IPS DF 4.7 (cell line): ENCODE data around the gene MISP3.

ENCODE experiments used
- DNase-seq: peaks from one replicate; pipeline ENCODE4 v3.0.0-alpha.2; 2013; ENCODE audit warnings: low spot score; ENCODE audit errors: extremely low read depth

The MISP3 gene

DNA sequence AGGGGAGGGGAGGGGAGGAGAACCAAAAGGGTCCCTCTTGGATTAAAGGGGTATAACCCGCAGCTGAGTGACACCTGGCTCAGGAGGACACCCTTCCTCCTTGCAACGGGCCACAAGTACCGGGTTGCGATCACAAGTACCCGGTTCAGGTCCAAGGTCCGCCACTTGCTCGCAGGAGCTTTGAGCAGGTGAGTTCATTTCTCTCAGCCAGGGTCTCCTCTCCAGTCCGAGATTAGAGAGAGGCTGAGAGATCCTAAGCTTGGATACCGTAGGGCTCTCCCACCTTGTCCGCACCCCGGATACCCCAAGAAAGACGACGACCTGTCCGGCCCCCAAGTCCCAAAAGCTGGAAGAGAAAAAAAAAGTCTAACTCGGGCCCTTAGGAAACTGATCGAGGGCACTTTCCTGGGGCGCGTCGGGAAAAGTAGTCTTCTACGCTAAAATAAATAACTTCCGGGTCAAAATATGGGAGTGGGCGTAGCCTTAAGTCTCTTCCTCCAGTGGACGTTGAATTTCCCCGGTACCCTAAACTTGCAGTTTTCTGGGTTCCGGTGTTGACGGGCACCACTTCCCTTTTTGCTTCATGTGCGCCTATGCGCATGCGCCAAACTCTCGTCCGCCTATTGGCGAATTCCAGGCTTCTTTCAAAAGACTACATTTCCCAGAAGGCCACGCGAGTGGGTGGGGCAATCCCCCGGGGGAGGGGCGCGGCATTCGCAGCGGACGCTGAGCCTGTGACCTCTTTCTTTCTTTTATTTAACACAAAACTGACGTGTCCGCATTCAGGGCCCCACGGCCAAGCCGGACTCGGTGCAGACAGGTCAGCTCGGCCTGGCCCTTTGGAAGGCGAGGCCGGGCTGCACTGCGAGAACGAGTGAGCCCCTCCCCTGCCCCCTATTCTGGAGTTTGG lies 8.6 kb downstream of the MISP3 start:
- peak; percentile 97 for DNase-seq

DNA sequence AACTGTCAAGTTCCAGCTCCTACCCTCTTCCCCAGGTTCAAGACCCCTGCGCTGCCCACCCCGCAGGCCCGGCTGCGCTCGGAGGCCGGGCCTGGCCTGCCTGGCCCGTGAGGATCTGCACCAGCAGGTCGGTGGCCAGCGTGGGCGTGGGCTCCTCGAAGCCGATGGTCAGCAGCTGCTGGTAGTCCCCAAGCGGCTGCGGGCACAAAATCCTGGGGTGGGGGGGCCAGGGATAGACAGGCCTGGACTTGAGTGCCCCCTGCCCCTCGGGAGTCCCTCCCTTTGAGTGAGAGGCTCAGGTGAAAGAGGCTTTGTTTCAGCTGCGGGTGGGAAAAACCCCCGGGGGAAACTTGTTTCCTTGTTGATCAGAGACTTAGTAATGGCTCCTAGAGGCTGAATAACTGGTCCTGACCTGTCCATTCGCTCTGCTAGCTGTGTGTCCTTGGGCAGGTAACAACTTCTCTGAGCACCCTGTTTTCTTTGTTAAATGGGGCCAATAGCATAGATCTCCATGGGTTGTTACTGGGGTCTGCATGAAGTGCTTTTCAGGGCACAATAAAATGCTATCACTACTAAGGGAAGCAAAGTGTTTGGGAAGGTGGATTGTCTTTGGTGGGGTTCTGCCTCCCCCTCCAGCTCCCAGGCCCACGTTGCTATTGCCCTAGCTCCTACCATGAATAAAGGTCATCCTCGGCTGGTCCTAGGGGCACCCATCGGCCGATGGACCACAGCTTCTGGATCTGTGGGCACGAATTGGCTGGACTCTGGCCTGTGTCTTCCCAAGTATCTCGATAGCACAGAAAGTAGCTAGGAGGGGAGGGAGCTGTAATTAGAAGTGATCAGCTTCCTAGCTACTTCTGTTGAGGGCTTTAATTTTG lies 9.4 kb downstream of the MISP3 start:
- DNase-seq: no peak

DNA sequence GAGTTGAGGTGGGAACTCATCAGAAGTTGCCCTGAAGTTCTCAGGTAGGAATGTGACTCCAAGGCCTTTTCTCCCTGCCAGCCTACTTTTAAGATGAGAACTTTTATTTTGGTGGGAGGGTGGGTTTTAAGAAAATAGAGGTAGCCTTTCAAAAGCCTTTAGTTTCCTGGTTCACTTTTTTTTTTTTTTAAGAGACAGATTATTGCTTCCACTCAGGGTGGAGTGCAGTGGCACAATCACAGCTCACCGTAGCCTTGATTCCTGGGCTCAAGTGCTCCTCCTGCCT lies 10.0 kb downstream of the MISP3 start:
- DNase-seq: no peak

DNA sequence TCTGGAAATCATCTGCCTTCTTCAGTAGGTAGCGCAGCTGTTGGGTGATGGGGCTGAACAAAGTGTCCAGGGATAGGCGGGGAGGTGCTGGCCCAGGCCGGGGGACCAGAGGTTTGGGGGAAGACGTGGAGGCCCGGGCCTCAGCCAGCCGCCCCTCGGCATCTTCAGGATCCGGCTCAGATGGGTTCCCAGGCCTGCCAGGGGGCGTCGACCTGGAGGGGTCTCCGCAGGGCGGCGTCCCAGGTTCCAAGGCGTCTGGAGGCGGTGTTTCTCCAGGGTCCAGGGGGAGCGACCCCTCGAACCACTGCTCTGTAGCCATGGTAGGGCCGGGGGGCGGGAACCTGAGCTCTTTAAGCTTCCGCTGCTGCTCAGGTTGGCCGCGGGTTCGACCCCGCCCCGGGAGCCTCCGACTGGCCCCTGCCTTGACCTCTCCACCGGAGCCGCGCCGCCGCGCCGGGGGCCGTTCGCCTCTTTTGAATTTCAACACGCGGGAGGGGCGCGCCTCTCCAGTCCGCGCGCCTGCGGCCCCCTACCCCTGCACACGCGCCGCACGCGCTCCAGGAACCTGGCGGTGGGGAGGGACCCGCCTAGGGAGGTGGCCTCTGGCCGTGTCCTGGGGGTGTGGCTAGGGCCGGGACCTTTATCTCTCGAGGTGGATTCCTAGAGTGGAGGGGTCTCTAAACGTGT lies 12.9 kb downstream of the MISP3 start, which contains the start of gene C19orf67:
Gene C19orf67 (minus strand): TSS at position 475 of the 687 bp plus-strand sequence. CDS start 156 bp downstream, at position 319.
- no peak for DNase-seq

DNA sequence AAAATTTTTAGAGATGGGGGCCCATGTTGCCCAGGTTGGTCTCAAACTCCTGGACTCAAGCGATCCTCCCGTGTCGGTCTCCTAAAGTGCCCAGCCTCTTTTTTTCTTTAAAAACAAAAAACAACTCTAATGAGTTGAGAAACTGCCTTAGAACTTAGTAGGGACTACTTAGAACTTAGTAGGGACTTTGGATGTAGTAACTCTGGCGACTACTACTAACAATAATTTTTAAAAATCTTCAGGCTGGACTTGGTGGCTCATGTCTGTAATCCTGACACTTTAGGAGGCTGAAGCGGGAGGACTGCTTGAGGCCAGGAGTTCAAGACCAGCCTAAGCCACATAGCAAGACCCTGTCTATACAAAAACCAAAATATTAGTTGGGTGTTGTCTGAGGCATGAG lies 13.5 kb downstream of the MISP3 start:
- no peak for DNase-seq

DNA sequence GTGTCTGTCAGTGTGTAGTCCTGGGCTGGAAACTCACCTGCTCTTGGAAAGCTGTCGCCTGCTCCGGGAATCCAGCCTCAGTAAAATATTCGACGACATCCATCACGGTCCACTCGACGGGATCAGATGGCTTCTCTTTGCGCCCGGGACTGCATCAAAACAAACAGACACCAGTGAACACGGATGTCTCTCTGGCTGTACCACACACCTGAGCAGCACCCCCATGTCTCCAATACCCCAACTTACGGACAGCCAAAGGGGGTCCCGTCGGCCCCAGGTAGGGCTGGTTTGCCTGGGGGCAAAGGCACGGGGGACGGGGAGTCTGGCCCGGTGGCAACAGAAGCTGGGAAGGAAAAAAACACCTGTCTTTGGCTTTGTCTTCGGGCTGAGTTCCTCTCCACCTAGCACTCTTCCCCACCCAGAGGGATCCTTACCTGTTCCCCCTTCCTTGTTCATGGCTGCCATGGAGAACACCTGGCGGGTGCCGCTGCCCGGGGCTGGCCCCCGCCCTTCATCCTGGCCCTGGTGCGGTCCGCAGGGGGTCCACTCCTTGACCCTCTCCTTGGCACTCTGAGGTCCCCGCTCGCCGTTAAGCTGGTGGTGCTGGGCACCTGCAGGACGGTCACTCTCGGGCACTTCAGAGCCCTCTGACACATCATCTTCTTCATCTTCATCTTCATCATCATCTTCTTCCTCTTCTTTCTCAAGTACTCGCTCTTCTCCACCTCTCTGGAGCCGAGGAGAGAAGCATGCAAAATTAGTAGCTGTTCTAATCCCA lies 16.2 kb downstream of the MISP3 start:
- no peak for DNase-seq

DNA sequence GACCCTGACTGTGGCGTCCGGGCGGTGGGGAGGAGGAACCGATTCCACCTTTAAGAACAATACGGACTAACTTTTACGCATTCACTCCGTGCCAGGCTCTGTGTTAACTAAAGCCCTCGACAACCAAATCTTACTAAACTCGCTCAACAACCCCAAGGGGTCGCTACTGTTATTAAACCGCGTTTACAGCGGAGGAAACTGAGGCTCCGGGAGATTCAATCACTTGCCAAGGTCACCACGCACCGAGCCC lies 16.8 kb downstream of the MISP3 start:
- DNase-seq: no peak

DNA sequence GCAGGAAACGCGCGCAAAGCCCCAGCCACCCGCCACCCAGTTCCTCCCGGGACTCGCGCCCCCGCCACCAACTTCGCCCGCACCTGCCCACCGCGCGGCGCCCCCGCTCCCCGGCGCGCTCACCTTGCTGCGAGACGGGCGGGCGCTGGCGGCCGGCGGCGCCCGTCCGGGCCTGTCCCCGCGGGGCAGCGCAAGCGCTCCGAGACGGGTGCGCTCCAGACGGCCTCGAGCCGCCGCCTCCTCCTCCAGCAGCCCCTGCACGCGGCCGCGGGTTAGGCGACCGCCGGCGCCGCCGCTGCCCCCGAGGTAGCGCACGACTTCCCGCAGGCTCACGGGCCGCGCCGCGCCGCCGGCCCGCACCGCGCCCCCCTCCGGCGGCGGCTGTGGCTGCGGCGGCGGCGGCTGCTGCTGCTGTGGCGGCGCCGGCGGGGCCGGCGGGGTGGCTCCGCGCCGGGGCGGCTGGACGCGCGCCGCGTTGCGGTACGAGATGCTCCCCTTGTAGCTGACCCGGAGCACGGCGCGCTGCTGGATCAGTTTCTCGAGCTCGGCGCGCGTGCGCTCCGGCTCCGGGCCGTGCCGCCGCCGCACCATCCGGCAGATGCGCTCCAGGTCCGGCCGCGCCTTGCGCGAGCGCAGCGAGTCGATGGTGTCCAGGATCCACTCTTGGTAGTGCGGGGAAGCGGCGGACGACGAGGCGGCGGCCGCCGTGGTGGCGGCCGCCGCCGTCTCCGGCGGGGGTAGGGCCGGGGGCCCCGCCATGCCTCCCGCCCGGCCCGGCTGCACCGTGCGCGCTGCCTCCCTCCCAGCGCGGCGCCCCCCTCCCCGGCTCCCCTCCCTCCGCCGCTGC lies 17.3 kb downstream of the MISP3 start:
- no peak for DNase-seq

DNA sequence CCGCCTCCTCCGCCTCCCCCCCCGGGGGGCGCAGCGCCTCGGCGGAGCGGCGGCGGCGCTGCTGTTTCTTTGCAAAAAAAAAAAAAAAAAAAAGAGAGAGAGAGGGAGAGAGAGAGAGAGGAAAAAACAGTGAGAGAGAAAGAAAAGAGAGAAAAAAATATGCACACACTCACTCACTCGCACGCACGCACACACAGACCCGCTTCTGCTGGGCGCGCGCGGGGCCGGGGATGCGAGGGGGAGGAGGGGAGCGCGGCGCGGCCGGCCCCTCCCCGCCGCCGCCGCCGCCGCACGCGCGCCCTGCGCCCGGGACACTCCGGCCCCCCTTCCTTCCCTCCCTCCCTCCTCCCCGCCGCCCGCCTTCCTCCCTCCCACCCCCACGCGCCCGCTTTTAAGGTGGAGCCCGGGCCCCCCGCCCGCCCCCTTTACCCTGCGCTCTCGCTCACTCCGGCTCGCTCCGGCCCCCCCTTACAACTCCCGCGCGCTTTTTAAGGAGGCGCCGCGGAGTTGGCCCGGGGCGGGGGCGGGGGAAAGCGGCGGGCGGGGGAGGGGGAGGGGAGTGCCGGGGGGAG lies 18.0 kb downstream of the MISP3 start, which contains the start of gene SAMD1:
Gene SAMD1 (minus strand): TSS at position 243 of the 572 bp plus-strand sequence.
- no peak for DNase-seq

DNA sequence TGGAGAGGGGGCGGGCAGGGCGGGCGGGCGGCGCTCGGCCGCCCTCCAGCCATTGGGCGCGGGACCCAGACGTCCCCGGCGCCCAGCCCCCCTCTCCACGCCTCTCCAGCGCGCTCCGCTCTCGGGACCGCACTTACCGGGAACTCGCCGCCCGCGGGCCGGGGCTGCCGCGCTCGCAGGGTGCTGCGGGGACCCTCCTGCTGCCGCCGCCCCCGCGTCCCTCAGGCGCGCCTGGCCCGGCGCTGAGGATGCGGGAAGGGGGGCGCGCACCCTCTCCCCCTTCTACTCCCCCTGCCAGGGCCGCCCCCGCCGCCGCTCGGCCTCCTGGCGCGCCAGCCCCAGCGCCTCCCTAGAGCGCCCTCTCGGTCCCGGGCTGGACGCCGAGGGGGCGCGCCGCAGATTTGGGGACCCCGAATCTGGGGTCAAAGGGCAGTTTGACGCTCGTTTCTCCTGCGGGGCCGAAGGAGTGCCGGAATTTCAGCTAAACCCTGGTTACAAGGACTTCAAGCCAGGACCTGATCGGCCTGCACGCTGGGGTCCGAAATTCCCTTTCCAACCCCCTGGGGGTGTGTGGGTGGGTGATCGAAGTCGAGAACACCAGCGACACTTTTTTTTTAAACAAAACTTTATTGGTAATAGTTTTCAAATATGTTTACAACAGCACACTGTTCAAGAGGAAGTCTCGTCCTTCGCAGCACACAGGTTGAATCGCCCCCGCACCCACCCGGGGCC lies 18.7 kb downstream of the MISP3 start:
- DNase-seq: no peak

DNA sequence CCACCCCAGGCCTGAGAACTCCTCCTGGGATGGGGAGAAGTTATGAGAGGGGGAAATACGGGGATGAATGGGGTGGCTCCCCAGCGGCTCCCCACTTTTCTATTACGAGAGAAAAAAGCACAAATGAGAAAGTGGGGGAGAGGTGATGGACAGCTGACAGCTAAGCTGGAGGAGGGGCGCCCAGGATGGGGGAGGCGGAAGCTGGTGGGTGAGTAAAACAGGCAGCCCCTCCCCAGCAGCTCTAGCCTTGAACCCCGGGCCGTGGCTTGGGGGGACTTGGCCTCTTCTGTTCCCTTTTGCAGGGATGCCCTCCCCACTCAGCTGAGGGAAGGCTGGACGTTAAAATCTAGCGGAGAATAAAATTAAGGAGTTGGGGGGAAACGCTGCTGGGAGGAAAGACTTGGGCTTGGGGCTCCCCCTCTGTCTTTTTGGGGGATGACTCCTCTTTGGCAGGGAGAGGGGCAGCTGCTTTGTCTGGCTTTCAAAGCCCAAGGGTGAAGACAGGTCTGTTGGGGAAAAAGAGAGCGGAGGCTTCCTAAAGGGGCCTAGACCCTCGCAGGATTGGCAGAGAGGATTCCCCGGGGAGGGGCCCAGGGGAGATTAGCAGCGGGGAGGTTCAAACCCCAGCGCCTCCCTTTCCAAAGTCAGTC lies 19.4 kb downstream of the MISP3 start:
- no peak for DNase-seq

DNA sequence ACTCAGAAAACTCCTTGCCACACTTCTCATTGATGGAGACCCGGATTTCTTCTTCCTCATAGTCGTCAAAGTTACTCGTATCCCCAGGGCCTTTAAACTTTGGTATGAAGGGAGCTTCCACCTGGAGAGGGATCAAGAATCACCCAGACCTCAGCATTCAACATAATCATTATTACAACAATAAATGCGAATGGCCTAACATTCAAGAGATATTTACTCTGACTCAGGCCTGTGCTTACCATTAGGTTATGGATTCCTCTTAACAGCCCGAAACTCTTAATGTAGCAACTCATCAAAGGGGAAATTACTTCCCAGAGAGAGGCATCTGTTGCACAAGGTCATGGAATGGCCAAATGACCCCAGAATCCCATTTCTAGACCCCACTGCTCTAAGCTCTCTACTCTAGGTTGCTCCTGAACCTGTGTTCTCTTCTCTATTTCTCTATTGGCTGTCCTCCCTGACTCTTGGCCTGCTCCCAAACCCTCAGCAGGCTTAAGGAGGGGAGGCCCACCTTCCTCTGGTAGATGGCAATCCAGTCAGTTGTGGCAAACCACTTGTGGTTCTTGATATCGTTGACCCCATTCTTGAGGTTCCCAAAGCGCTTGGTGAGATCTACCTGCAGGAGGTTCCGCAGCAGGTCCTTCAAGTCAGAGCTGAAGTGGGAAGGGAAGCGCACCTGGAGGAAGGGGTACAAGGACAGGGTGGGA lies 20.7 kb downstream of the MISP3 start:
- no peak for DNase-seq

DNA sequence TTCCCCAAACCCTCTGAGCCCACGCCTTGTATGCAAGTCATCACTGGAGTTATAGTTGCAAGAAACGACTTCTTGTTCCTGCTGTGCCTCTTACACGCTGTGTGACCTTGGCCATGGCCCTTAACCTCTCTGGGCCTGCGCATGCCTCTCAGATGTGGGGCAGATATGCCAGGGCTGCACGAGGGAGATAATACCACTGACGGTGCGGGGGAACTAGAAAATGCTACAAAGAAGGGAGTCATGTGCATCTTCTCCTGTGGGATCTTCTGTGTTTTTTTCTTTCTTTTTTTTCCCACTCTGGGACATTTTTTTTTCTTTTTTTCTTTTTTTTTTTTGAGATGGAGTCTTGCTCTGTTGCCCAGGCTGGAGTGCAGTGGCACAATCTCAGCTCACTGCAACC lies 22.3 kb downstream of the MISP3 start:
- no peak for DNase-seq

DNA sequence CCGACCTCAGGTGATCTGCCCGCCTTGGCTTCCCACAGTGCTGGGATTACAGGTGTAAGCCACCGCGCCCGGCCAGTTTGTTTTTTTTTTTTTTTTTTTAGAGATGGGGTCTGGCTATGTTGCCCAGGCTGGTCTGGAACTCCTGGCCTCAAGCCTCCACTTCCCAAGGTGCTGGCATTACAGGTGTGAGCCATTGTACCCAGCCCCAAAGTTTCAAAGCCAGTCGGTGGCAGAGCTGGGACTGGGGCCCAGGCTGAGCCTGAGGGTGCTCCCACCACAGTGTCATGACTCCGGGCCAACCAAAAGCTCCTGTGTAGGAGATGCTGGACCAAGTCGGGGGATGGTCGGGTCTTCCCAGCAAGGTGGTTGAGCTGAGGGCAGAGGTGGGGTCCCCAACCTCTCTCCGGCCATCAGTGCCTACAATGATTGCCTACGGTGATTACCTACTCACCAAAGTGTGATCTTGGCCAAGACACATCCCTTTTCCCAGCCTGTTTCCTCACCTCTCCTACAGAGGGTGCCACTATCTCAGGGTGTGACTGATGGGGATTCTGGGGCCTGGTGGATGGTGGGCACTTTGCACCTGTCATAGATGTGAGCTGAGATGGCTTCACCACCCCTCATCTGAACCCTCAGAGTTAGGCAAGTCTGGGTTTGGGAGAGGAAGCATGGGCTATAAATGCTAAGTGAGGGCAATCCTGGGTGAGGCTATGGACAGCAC lies 23.8 kb downstream of the MISP3 start:
- no peak for DNase-seq

DNA sequence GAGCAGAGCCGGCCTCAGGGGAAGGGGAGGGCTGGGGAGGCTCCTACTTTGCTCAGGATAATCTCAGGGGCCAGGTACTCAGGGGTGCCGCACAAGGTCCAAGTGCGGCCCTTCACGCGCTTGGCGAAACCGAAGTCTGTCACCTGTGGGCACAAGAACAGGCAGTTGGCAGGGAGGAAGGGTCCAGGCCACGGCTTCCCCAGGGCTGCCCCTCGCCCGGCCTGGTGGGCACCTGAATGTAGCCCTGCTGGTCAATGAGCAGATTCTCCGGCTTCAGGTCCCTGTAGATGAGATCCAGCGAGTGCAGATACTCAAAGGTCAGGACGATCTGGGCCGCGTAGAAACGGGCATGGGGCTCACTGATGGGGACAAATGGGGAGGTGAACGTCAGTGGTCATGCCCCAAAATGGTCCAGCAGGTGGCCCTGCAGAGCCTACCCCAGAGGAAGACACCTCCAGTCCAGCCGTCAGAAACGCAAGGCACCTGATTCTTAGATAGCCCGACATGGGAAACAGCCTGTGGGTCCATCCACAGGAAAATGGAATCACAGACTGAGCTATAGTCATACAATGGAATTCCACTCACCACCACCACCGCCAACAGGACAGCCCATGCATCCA lies 25.1 kb downstream of the MISP3 start:
- DNase-seq: no peak

DNA sequence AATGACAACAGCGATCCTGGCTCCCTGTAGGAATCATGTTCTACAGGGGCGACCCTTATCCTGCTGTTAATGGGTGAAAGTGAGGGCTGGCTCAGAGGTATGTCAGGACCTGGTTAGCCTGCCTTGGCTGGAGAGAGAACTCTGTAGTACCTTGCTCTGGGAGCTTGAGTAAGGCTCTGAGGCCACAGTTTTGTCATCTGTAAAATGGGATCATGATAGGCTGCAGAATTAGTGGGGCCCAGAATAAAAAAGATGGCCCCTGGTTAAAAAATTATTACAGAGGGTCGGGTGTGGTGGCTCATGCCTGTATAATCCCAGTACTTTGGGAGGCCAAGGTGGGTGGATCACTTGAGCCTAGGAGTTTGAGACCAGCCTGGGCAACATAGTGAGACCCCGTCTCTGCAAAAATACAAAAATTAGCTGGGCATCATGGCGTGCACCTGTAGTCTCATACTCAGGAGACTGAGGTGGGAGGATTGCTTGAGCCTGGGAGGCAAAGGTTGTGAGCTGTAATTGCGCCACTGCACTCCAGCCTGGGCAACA lies 28.5 kb downstream of the MISP3 start:
- no peak for DNase-seq
